HEK293 (cell line): Measurements from ENCODE around the gene ESRRA.

Experiments
- BCL11B ChIP-seq: fragments of 450-650 bp; formaldehyde crosslinking; IDR thresholded peaks from 2 replicates; pipeline ENCODE4 v1.5.1; 2016; ENCODE audit warnings: low read depth, missing biosample characterization, missing genetic modification characterization
- GLI4 ChIP-seq: fragments of 450-650 bp; formaldehyde crosslinking; IDR thresholded peaks from 2 replicates; pipeline ENCODE4 v1.5.1; 2016; ENCODE audit warnings: missing biosample characterization, missing genetic modification characterization
- GLIS1 ChIP-seq: fragments of 450-650 bp; formaldehyde crosslinking; IDR thresholded peaks from 2 replicates; pipeline ENCODE4 v1.5.1; 2016; ENCODE audit warnings: missing biosample characterization, missing genetic modification characterization
- GLIS2 ChIP-seq: fragments of 450-650 bp; formaldehyde crosslinking; IDR thresholded peaks from 2 replicates; pipeline ENCODE4 v1.5.1; 2016; ENCODE audit warnings: missing biosample characterization, missing genetic modification characterization
- PRDM4 ChIP-seq: fragments of 450-650 bp; formaldehyde crosslinking; IDR thresholded peaks from 2 replicates; pipeline ENCODE4 v1.5.1; 2017; ENCODE audit warnings: missing biosample characterization, missing genetic modification characterization
- TRIM28 ChIP-seq: IDR thresholded peaks from 2 replicates; pipeline ENCODE4 v1.6.1; 2011; ENCODE audit warnings: low read length, control low read depth, borderline replicate concordance
- ZBTB17 ChIP-seq: fragments of 450-650 bp; formaldehyde crosslinking; IDR thresholded peaks from 2 replicates; pipeline ENCODE4 v1.5.1; 2016; ENCODE audit warnings: missing biosample characterization, missing genetic modification characterization
- ZNF132 ChIP-seq: fragments of 450-650 bp; formaldehyde crosslinking; IDR thresholded peaks from 2 replicates; pipeline ENCODE4 v1.5.1; 2017; ENCODE audit warnings: missing biosample characterization, missing genetic modification characterization, borderline replicate concordance
- ZNF140 ChIP-seq: fragments of 450-650 bp; formaldehyde crosslinking; IDR thresholded peaks from 2 replicates; pipeline ENCODE4 v1.5.1; 2016; ENCODE audit warnings: missing biosample characterization, missing genetic modification characterization
- ZNF157 ChIP-seq: fragments of 450-650 bp; formaldehyde crosslinking; IDR thresholded peaks from 2 replicates; pipeline ENCODE4 v1.5.1; 2016; ENCODE audit warnings: missing biosample characterization, missing genetic modification characterization
- ZNF169 ChIP-seq: fragments of 450-650 bp; formaldehyde crosslinking; IDR thresholded peaks from 2 replicates; pipeline ENCODE4 v1.5.1; 2016; ENCODE audit warnings: missing biosample characterization, missing genetic modification characterization
- ZNF223 ChIP-seq: fragments of 450-650 bp; formaldehyde crosslinking; IDR thresholded peaks from 2 replicates; pipeline ENCODE4 v1.5.1; 2016; ENCODE audit warnings: missing biosample characterization, missing genetic modification characterization
- ZNF26 ChIP-seq: fragments of 450-650 bp; formaldehyde crosslinking; IDR thresholded peaks from 2 replicates; pipeline ENCODE4 v1.5.1; 2016; ENCODE audit warnings: missing biosample characterization, missing genetic modification characterization
- ZNF280D ChIP-seq: fragments of 450-650 bp; formaldehyde crosslinking; IDR thresholded peaks from 2 replicates; pipeline ENCODE4 v1.5.1; 2016; ENCODE audit warnings: missing biosample characterization, missing genetic modification characterization
- ZNF449 ChIP-seq: fragments of 450-650 bp; formaldehyde crosslinking; IDR thresholded peaks from 2 replicates; pipeline ENCODE4 v1.5.1; 2017; ENCODE audit warnings: missing biosample characterization, mild to moderate bottlenecking, missing genetic modification characterization, moderate library complexity
- ZNF518A ChIP-seq: fragments of 450-650 bp; formaldehyde crosslinking; conservative IDR thresholded peaks from 2 replicates; pipeline ENCODE4 v1.5.1; 2016; ENCODE audit warnings: low read depth, missing biosample characterization, missing genetic modification characterization
- ZNF558 ChIP-seq: fragments of 450-650 bp; formaldehyde crosslinking; IDR thresholded peaks from 2 replicates; pipeline ENCODE4 v1.5.1; 2016; ENCODE audit warnings: missing biosample characterization, missing genetic modification characterization
- ZNF629 ChIP-seq: fragments of 450-650 bp; formaldehyde crosslinking; IDR thresholded peaks from 2 replicates; pipeline ENCODE4 v1.5.1; 2017; ENCODE audit warnings: missing biosample characterization, missing genetic modification characterization
- ZNF654 ChIP-seq: fragments of 450-650 bp; formaldehyde crosslinking; IDR thresholded peaks from 2 replicates; pipeline ENCODE4 v1.5.1; 2016; ENCODE audit warnings: low read depth, missing biosample characterization, missing genetic modification characterization
- ZNF660 ChIP-seq: fragments of 450-650 bp; IDR thresholded peaks from 2 replicates; pipeline ENCODE4 v1.5.1; 2018; ENCODE audit warnings: missing biosample characterization, mild to moderate bottlenecking, missing genetic modification characterization
- ZNF776 ChIP-seq: fragments of 450-650 bp; formaldehyde crosslinking; IDR thresholded peaks from 2 replicates; pipeline ENCODE4 v1.5.0; 2017; ENCODE audit warnings: missing biosample characterization, missing genetic modification characterization, borderline replicate concordance
- TF ChIP-seq, protein P1 (sequence below): fragments of 450-650 bp; IDR thresholded peaks from 2 replicates; pipeline ENCODE4 v1.5.1; 2018; ENCODE audit warnings: missing biosample characterization, missing genetic modification characterization

ESRRA gene

GRCh38 chr11:64317961-64318765 lies 12.8 kb downstream of the ESRRA start, which contains the start of gene PRDX5 (continued):
- TF ChIP-seq ZNF518A (no peak), ZNF223 (tag by site-specific recombination) (no peak), ZNF660 (tag by site-specific recombination) (no peak), ZNF654 (tag by site-specific recombination) (no peak), ZNF280D (tag by site-specific recombination) (no peak), ZNF776 (tag by site-specific recombination) (no peak), ZNF169 (tag by site-specific recombination) (no peak), ZNF132 (tag by site-specific recombination) (no peak), BCL11B (tag by site-specific recombination) (peak; percentile 27; the same call in 1 of the 2 replicates), TRIM28 (no peak), ZNF558 (tag by site-specific recombination) (no peak), ZNF140 (tag by site-specific recombination) (no peak), GLIS1 (tag by site-specific recombination) (no peak; the same call in 1 of the 2 replicates), PRDM4 (tag by site-specific recombination) (no peak; the same call in 1 of the 2 replicates), ZNF449 (tag by site-specific recombination) (no peak), ZNF157 (tag by site-specific recombination) (no peak), ZBTB17 (tag by site-specific recombination) (peak; percentile 17; the same call in 1 of the 2 replicates), GLI4 (no peak), ZNF26 (tag by site-specific recombination) (no peak), ZNF629 (tag by site-specific recombination) (peak; percentile 56), GLIS2 (tag by site-specific recombination) (peak; percentile 90)
- TF ChIP-seq, protein P1, sequence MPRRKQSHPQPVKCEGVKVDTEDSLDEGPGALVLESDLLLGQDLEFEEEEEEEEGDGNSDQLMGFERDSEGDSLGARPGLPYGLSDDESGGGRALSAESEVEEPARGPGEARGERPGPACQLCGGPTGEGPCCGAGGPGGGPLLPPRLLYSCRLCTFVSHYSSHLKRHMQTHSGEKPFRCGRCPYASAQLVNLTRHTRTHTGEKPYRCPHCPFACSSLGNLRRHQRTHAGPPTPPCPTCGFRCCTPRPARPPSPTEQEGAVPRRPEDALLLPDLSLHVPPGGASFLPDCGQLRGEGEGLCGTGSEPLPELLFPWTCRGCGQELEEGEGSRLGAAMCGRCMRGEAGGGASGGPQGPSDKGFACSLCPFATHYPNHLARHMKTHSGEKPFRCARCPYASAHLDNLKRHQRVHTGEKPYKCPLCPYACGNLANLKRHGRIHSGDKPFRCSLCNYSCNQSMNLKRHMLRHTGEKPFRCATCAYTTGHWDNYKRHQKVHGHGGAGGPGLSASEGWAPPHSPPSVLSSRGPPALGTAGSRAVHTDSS, result no peak
- TF ChIP-seq, all 188 proteins: peak for 39
